ENCODE results near the gene DXO. TPM values are rescaled to one million over a fixed set of nuclear protein-coding genes. Genes with fewer than 3 reads are reported as not detected.

Gene DXO
- total and polyA plus RNA-seq, 2 of the 13 experiments (the other 11 are each of a cell fraction or from before 2014, with no cell fraction given), result 18.6 to 26.2 TPM

- TF ChIP-seq ZNF275 (CRISPR knock-in tag; IDR thresholded peaks at IDR 0.05; ENCODE audit: borderline replicate concordance), result peak; percentile 69; the same call in 1 of the 2 replicates
- peak; percentile 87 for TF ChIP-seq DMAP1 (CRISPR knock-in tag; IDR thresholded peaks at IDR 0.05)
- TF ChIP-seq KDM1A (CRISPR knock-in tag; IDR thresholded peaks at IDR 0.05), result no peak; the same call in 1 of the 2 replicates
- TF ChIP-seq KDM5B (CRISPR knock-in tag; IDR thresholded peaks at IDR 0.05; ENCODE audit: borderline replicate concordance), result peak; percentile 75; the same call in 1 of the 2 replicates
- peak; percentile 78 for TF ChIP-seq TEF (CRISPR knock-in tag; IDR thresholded peaks at IDR 0.05)
- TF ChIP-seq GATAD2A (CRISPR knock-in tag; IDR thresholded peaks at IDR 0.05), result peak; percentile 76
- peak; percentile 50; the same call in 1 of the 2 replicates for TF ChIP-seq CREB3 (CRISPR knock-in tag; IDR thresholded peaks at IDR 0.05)
- TF ChIP-seq ZSCAN20 (CRISPR knock-in tag; IDR thresholded peaks at IDR 0.05; ENCODE audit: borderline replicate concordance), result peak; percentile 66; the same call in 1 of the 2 replicates
- TF ChIP-seq JUND (CRISPR knock-in tag; IDR thresholded peaks at IDR 0.05), result peak; percentile 37; the same call in 1 of the 2 replicates
- TF ChIP-seq ZNF749 (CRISPR knock-in tag; IDR thresholded peaks at IDR 0.05; ENCODE audit: borderline replicate concordance), result 0 out of 2 replicates have a peak, but pooled peaks have one; percentile 53
- TF ChIP-seq SETDB1 (CRISPR knock-in tag; IDR thresholded peaks at IDR 0.05; ENCODE audit: borderline replicate concordance), result no peak
- TF ChIP-seq ZNF652 (CRISPR knock-in tag; IDR thresholded peaks at IDR 0.05; ENCODE audit: borderline replicate concordance, low read depth), result no peak
- TF ChIP-seq HNF4G (IDR thresholded peaks at IDR 0.05; ENCODE audit: borderline replicate concordance, low read depth, low read length), result peak; percentile 97
- TF ChIP-seq HNF4G (CRISPR knock-in tag; IDR thresholded peaks at IDR 0.05; ENCODE audit: borderline replicate concordance, low read depth), result no peak
- peak; percentile 14; the same call in 1 of the 2 replicates for TF ChIP-seq HMG20A (CRISPR knock-in tag; IDR thresholded peaks at IDR 0.05; ENCODE audit: borderline replicate concordance)
- no peak for TF ChIP-seq FOXO4 (CRISPR knock-in tag; conservative IDR thresholded peaks at IDR 0.05)
- TF ChIP-seq SCMH1 (CRISPR knock-in tag; IDR thresholded peaks at IDR 0.05; ENCODE audit: borderline replicate concordance), result no peak
- TF ChIP-seq MIER3 (CRISPR knock-in tag; IDR thresholded peaks at IDR 0.05; ENCODE audit: borderline replicate concordance), result peak; percentile 74
- TF ChIP-seq ZNF562 (CRISPR knock-in tag; IDR thresholded peaks at IDR 0.05; ENCODE audit: borderline replicate concordance), result no peak
- no peak for TF ChIP-seq PLRG1 (conservative IDR thresholded peaks at IDR 0.05)
- no peak; the same call in 1 of the 2 replicates for TF ChIP-seq PREB (CRISPR knock-in tag; IDR thresholded peaks at IDR 0.05)
These were observed 12.9 kb downstream of the DXO start, which contains the start of the genes NELFE and SKIC2 (continued) for GRCh38 chr6:31958741-31959739.

Data from HepG2 (cell line).